Endothelial cell of umbilical vein (primary cell): ENCODE measurements around the gene CD83. TPM values are rescaled to one million over a fixed set of nuclear protein-coding genes. Genes with fewer than 3 reads are reported as not detected.

Experiments used
- BruUV-seq: library from RNA; stranded (reverse); fragments of 400-500 nt; replicated peaks from 2 replicates; lab custom pipeline; 2021; lab: Mats Ljungman, UMichigan
- CTCF ChIA-PET: fragments of 300-600, 350-600 bp; sonication (Branson Sonifier 250); formaldehyde crosslinking; loops from one replicate; lab custom pipeline; 2021; ENCODE audit warnings: antibody characterized with exemption, inconsistent platforms; lab: Charles Lee
- POLR2A ChIA-PET: fragments of 300-600, 350-600 bp; sonication (Branson Sonifier 250); formaldehyde crosslinking; loops from one replicate; lab custom pipeline; 2021; ENCODE audit warnings: antibody characterized with exemption, inconsistent platforms; lab: Charles Lee
- DNase-seq: peaks from one replicate; pipeline ENCODE4 v3.0.0-alpha.2; 2011; ENCODE audit warnings: low read depth, low spot score
- FAIRE-seq: peaks from 2 replicates; lab custom pipeline; 2011; peaks lifted over from hg19 to GRCh38; lab: Jason Lieb, UNC
- H2AFZ ChIP-seq: 2 replicates; pipeline ENCODE4 v1.6.0; 2012; ENCODE audit warnings: low read depth, low read length, control low read depth, inconsistent platforms
- H3K27ac ChIP-seq: 2 replicates; pipeline ENCODE4 v1.5.1; 2011; ENCODE audit warnings: low read depth, mild to moderate bottlenecking, control low read depth, low read length, moderate library complexity; ENCODE audit not compliant: insufficient read depth
- H3K27me3 ChIP-seq, 2 experiments: 2 replicates each; pipeline versions ENCODE4 v1.6.0 to v1.6.1; 2011; ENCODE audit warnings: low read length in 2 of 2, mixed read lengths in 1 of 2; ENCODE audit not compliant: control insufficient read depth in 2 of 2, insufficient read depth in 2 of 2
- H3K36me3 ChIP-seq, 2 experiments: 2 replicates in 1 of 2; 3 replicates in 1 of 2; pipeline ENCODE4 v1.5.1; 2011; ENCODE audit warnings: low read length in 2 of 2, mild to moderate bottlenecking in 1 of 2, moderate library complexity in 1 of 2; ENCODE audit not compliant: control insufficient read depth in 2 of 2, insufficient read depth in 2 of 2; ENCODE audit errors: extremely low read depth in 1 of 2
- H3K4me1 ChIP-seq: 3 replicates; pipeline ENCODE4 v1.5.1; 2011; ENCODE audit warnings: mild to moderate bottlenecking, low read length; ENCODE audit not compliant: control insufficient read depth, insufficient read depth; ENCODE audit errors: extremely low read depth
- H3K4me2 ChIP-seq: 2 replicates; pipeline ENCODE4 v1.6.1; 2011; ENCODE audit warnings: low read length, control low read depth, mixed read lengths; ENCODE audit not compliant: insufficient read depth
- H3K4me3 ChIP-seq, 3 experiments: fragments of 200-600 bp in 1 of 3; sonication (generic), shearing (Covaris generic) in 1 of 3; replicated peaks in 1 of 3; 2 replicates each; pipeline ENCODE4 v1.5.1; 2011 to 2016; ENCODE audit warnings: control low read depth in 3 of 3, low read length in 3 of 3, mild to moderate bottlenecking in 2 of 3, inconsistent platforms in 1 of 3, low read depth in 1 of 3, moderate library complexity in 1 of 3; ENCODE audit not compliant: insufficient read depth in 1 of 3
- H3K79me2 ChIP-seq: 2 replicates; pipeline ENCODE4 v1.6.0; 2012; ENCODE audit warnings: low read length, inconsistent platforms; ENCODE audit not compliant: control insufficient read depth, insufficient read depth
- H3K9ac ChIP-seq: replicated peaks from 2 replicates; pipeline ENCODE3; 2011; ENCODE audit warnings: low read length, control low read depth; ENCODE audit not compliant: insufficient read depth; ENCODE audit errors: extremely low read depth
- H3K9me1 ChIP-seq: replicated peaks from 3 replicates; pipeline ENCODE4 v1.6.0; 2011; ENCODE audit warnings: mild to moderate bottlenecking, low read length; ENCODE audit not compliant: control insufficient read depth, insufficient read depth; ENCODE audit errors: extremely low read depth
- H3K9me3 ChIP-seq: replicated peaks from 2 replicates; pipeline ENCODE4 v1.5.1; 2012; ENCODE audit warnings: low read length, inconsistent platforms; ENCODE audit not compliant: control insufficient read depth, insufficient read depth
- H4K20me1 ChIP-seq: replicated peaks from 2 replicates; pipeline ENCODE3; 2011; ENCODE audit warnings: mild to moderate bottlenecking, low read length; ENCODE audit not compliant: control insufficient read depth, insufficient read depth; ENCODE audit errors: extremely low read depth
- EZH2 ChIP-seq: IDR thresholded peaks from 2 replicates; pipeline ENCODE4 v1.6.1; 2012; ENCODE audit warnings: borderline replicate concordance, low read depth, mild to moderate bottlenecking, moderate library complexity, low read length, inconsistent platforms; ENCODE audit not compliant: severe bottlenecking
- FOS ChIP-seq: IDR thresholded peaks from 2 replicates; pipeline ENCODE4 v1.6.1; 2011; ENCODE audit warnings: mild to moderate bottlenecking, low read length, moderate library complexity, borderline replicate concordance; ENCODE audit not compliant: insufficient read depth
- GATA2 ChIP-seq: IDR thresholded peaks from 2 replicates; pipeline ENCODE4 v1.7.0; 2011; ENCODE audit warnings: low read depth, mild to moderate bottlenecking, moderate library complexity, mixed read lengths, low read length; ENCODE audit not compliant: insufficient read length, insufficient read depth
- JUN ChIP-seq: IDR thresholded peaks from 2 replicates; pipeline ENCODE4 v1.6.1; 2011; ENCODE audit warnings: borderline replicate concordance, low read depth; ENCODE audit not compliant: insufficient read length, insufficient read depth
- MAX ChIP-seq: IDR thresholded peaks from 2 replicates; pipeline ENCODE4 v1.6.1; 2011; ENCODE audit not compliant: insufficient read depth, insufficient read length
- MYC ChIP-seq: IDR thresholded peaks from one replicate; pipeline ENCODE4 v1.6.1; 2011; ENCODE audit warnings: mild to moderate bottlenecking, low read depth, low read length
- POLR2AphosphoS5 ChIP-seq: IDR thresholded peaks from 2 replicates; pipeline ENCODE4 v1.6.1; 2012; ENCODE audit warnings: low read depth, mild to moderate bottlenecking, control low read depth, low read length, moderate library complexity; ENCODE audit not compliant: insufficient read depth
- dilution Hi-C: fragments of 300-500 bp; cut with MboI; formaldehyde crosslinking; loops from one replicate; pipeline ENCODE4 v1.15.0; 2019; ENCODE audit warnings: low sequenced_read_pairs; ENCODE audit not compliant: extremely low pct_ligation_motif_present
- intact Hi-C: fragments of 100-400 bp; cut with micrococcal nuclease; formaldehyde crosslinking; loops from one replicate; pipeline ENCODE4 v1.10.0; 2022
- polyA plus RNA-seq, 4 experiments: library from polyadenylated mRNA; depleted of rRNA in 3 of 4; stranded (reverse) in 3 of 4; unstranded in 1 of 4; fragments of >200 nt; gene quantifications; 2 replicates each; pipeline versions ENCODE4 v1.2.1 to v1.2.3, GENCODE V29; 2011 to 2012; ENCODE audit warnings: missing spikeins in 1 of 4
- total RNA-seq: library from RNA; stranded (reverse); gene quantifications from 2 replicates; pipeline ENCODE4 v1.2.3, GENCODE V29; 2021

Gene CD83
- total and polyA plus RNA-seq, 2 donors (not counting 3 experiments of a cell fraction or from before 2014, with no cell fraction given): 0.40 to 0.46 TPM

DNA sequence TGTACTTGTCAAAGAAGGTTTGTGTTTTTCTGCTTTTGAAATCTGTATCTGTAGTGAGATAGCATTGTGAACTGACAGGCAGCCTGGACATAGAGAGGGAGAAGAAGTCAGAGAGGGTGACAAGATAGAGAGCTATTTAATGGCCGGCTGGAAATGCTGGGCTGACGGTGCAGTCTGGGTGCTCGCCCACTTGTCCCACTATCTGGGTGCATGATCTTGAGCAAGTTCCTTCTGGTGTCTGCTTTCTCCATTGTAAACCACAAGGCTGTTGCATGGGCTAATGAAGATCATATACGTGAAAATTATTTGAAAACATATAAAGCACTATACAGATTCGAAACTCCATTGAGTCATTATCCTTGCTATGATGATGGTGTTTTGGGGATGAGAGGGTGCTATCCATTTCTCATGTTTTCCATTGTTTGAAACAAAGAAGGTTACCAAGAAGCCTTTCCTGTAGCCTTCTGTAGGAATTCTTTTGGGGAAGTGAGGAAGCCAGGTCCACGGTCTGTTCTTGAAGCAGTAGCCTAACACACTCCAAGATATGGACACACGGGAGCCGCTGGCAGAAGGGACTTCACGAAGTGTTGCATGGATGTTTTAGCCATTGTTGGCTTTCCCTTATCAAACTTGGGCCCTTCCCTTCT, 18.4 kb downstream of the CD83 start:
- no peak for FAIRE-seq
- POLR2A ChIA-PET: no interaction called here
- Histone ChIP-seq H3K79me2 (no peaks in the 10 kb centered on the region), H3K4me2 (no peak overlapping the region), H3K9ac (no peak overlapping the region), H3K36me3 (no peaks in the 10 kb centered on the region), H3K9me1 (no peaks in the 10 kb centered on the region), H3K27ac (no peak overlapping the region), H4K20me1 (no peaks in the 10 kb centered on the region), H3K4me1 (no peaks in the 10 kb centered on the region), H3K4me3 (no peak overlapping the region), H3K27me3 (no peaks in the 10 kb centered on the region), H3K9me3 (no peaks in the 10 kb centered on the region), H2AFZ (no peak overlapping the region)
- no peak for DNase-seq
- TF ChIP-seq JUN: no peak
- no peak for TF ChIP-seq EZH2
- no peak for TF ChIP-seq MAX
- TF ChIP-seq POLR2AphosphoS5: no peak
- TF ChIP-seq GATA2: no peak
- TF ChIP-seq MYC: no peak
- TF ChIP-seq FOS: no peak
- dilution Hi-C loops: no loop called here
- CTCF ChIA-PET: interaction anchor here (1.2 to 2.1 kb wide), 2 partner anchors 22 to 227 kb away, joined by 3 to 5 read pairs; no protein-coding TSS in a partner anchor
- no TSS peak for BruUV-seq
- intact Hi-C loops: no loop called here
